ENCODE data around the gene SLC1A1.
A peak's percentile ranks its signal among the peaks of the same experiment; 100 is the strongest.
"Not testable (repeated sequence)": the region's sequence is repeated elsewhere in the genome, so short reads cannot be mapped to it uniquely, and the experiment has no call there.

SLC1A1 gene

GRCh38 chr9:4507306-4508130, 17.2 kb downstream of the SLC1A1 start:
- DNase-seq, result no peak

- no peak for DNase-seq
Observed at GRCh38 chr9:4508246-4508906, 18.1 kb downstream of the SLC1A1 start.

GRCh38 chr9:4508907-4509589, 18.8 kb downstream of the SLC1A1 start:
- DNase-seq, result no peak

GRCh38 chr9:4509590-4509984, 19.3 kb downstream of the SLC1A1 start:
- no peak for DNase-seq

GRCh38 chr9:4510546-4511322, 20.5 kb downstream of the SLC1A1 start:
- no peak for DNase-seq

- no peak for DNase-seq
Observed at GRCh38 chr9:4514252-4515128, 24.2 kb downstream of the SLC1A1 start.

GRCh38 chr9:4515958-4516375, 25.7 kb downstream of the SLC1A1 start:
- peak; percentile 53 for DNase-seq

GRCh38 chr9:4517274-4517673, 27.0 kb downstream of the SLC1A1 start:
- no peak for DNase-seq

GRCh38 chr9:4519604-4520003, 29.3 kb downstream of the SLC1A1 start:
- no peak for DNase-seq

- DNase-seq, result no peak
Observed at GRCh38 chr9:4520055-4520454, 29.8 kb downstream of the SLC1A1 start.

- DNase-seq, result no peak
Observed at GRCh38 chr9:4530375-4530774, 40.1 kb downstream of the SLC1A1 start.

GRCh38 chr9:4530831-4531230, 40.6 kb downstream of the SLC1A1 start:
- DNase-seq, result not testable (repeated sequence)

- not testable (repeated sequence) for DNase-seq
Observed at GRCh38 chr9:4531355-4531754, 41.1 kb downstream of the SLC1A1 start.

- not testable (repeated sequence) for DNase-seq
Observed at GRCh38 chr9:4533881-4534280, 43.6 kb downstream of the SLC1A1 start.

GRCh38 chr9:4536196-4536595, 45.9 kb downstream of the SLC1A1 start:
- not testable (repeated sequence) for DNase-seq

- DNase-seq, result no peak
Observed at GRCh38 chr9:4537581-4537980, 47.3 kb downstream of the SLC1A1 start.

- no peak for DNase-seq
Observed at GRCh38 chr9:4538107-4538506, 47.8 kb downstream of the SLC1A1 start.

GRCh38 chr9:4538621-4539020, 48.4 kb downstream of the SLC1A1 start:
- no peak for DNase-seq

- no peak for DNase-seq
Observed at GRCh38 chr9:4540425-4540824, 50.2 kb downstream of the SLC1A1 start.

GRCh38 chr9:4541281-4541680, 51.0 kb downstream of the SLC1A1 start:
- no peak for DNase-seq

- DNase-seq, result no peak
Observed at GRCh38 chr9:4541856-4542255, 51.6 kb downstream of the SLC1A1 start.

- DNase-seq, result not testable (repeated sequence)
Observed at GRCh38 chr9:4544714-4545113, 54.4 kb downstream of the SLC1A1 start.

All from MV-4-11 (cell line).